ENCODE data around the gene TK1. TPM values are rescaled to one million over a fixed set of nuclear protein-coding genes. Genes with fewer than 3 reads are reported as not detected.
A peak's percentile ranks its signal among the peaks of the same experiment; 100 is the strongest.

TK1 gene
- total RNA-seq, 6 experiments from 2014 or later, result 75.8 to 145 (median 136) TPM

- Mint-ChIP-seq H3K27ac (no peak overlapping the region), H3K9me3 (no peaks in the 10 kb centered on the region), H3K27me3 (ENCODE audit: insufficient read depth) (peaks cover 4% of the 10 kb centered on the region), H3K4me1 (ENCODE audit: low read depth) (peaks cover 3% of the 10 kb centered on the region), H3K36me3 (ENCODE audit: low read depth) (no peaks in the 10 kb centered on the region), H3K4me3 (no peak overlapping the region)
- TF ChIP-seq CTCF (IDR thresholded peaks at IDR 0.05), result no peak
- no peak for DNase-seq
Observed at GRCh38 chr17:78164748-78165607, 21.9 kb downstream of the TK1 start.

- no peak overlapping the region for H3K4me3 Mint-ChIP-seq
- H3K27me3 Mint-ChIP-seq (ENCODE audit: insufficient read depth), result peaks cover 4% of the 10 kb centered on the region
- no peaks in the 10 kb centered on the region for H3K9me3 Mint-ChIP-seq
- TF ChIP-seq CTCF (IDR thresholded peaks at IDR 0.05), result no peak
- H3K4me1 Mint-ChIP-seq (ENCODE audit: low read depth), result peaks cover 10% of the 10 kb centered on the region
- H3K36me3 Mint-ChIP-seq (ENCODE audit: low read depth), result no peaks in the 10 kb centered on the region
- DNase-seq, result no peak
- H3K27ac Mint-ChIP-seq, result no peak overlapping the region
Observed at GRCh38 chr17:78163881-78164747, 22.7 kb downstream of the TK1 start.

- no peak for TF ChIP-seq CTCF (IDR thresholded peaks at IDR 0.05)
- peak; percentile 46 for DNase-seq
Observed at GRCh38 chr17:78159575-78160158, 27.2 kb downstream of the TK1 start.

GRCh38 chr17:78154903-78155811 is 31.7 kb downstream of the TK1 start:
- Mint-ChIP-seq H3K4me1 (ENCODE audit: low read depth) (peaks cover 9% of the 10 kb centered on the region), H3K36me3 (ENCODE audit: low read depth) (no peaks in the 10 kb centered on the region), H3K4me3 (no peak overlapping the region), H3K27me3 (ENCODE audit: insufficient read depth) (peaks cover 10% of the 10 kb centered on the region), H3K27ac (no peak overlapping the region), H3K9me3 (no peaks in the 10 kb centered on the region)
- no peak for DNase-seq
- no peak for TF ChIP-seq CTCF (IDR thresholded peaks at IDR 0.05)

More at GRCh38 chr17:78159575-78160158, 27.2 kb downstream of the TK1 start:
- peaks cover 9% of the 10 kb centered on the region for H3K27me3 Mint-ChIP-seq (ENCODE audit: insufficient read depth)
- H3K4me1 Mint-ChIP-seq (ENCODE audit: low read depth), result peaks cover 10% of the 10 kb centered on the region
- no peaks in the 10 kb centered on the region for H3K9me3 Mint-ChIP-seq
- no peaks in the 10 kb centered on the region for H3K36me3 Mint-ChIP-seq (ENCODE audit: low read depth)
- no peak overlapping the region; the same call in 1 of the 2 replicates for H3K27ac Mint-ChIP-seq
- H3K4me3 Mint-ChIP-seq, result peak overlapping the region; percentile 18; the same call in 1 of the 2 replicates

All from HFFc6 (cell line).